ENCODE results near the gene DNAJC5. TPM values are rescaled to one million over a fixed set of nuclear protein-coding genes. Genes with fewer than 3 reads are reported as not detected.

Gene DNAJC5
- total and polyA plus RNA-seq, 2 donors: 18.7 to 31.8 TPM

GRCh38 chr20:63950701-63951397 lies 55.9 kb downstream of the DNAJC5 start:
- H3K4me3 ChIP-seq (ENCODE audit: low read depth, low read length): no peak overlapping the region
- 72% methylated on average over 20 of the region's 20 CpGs for WGBS
- H3K36me3 ChIP-seq (ENCODE audit: insufficient read depth): no peaks in the 10 kb centered on the region
- DNase-seq (ENCODE audit: extremely low spot score): no peak
- no peak overlapping the region for H3K27ac ChIP-seq (ENCODE audit: low read depth)
- H3K4me1 ChIP-seq (ENCODE audit: insufficient read depth): no peaks in the 10 kb centered on the region

GRCh38 chr20:63951398-63952209 lies 56.7 kb downstream of the DNAJC5 start:
- Histone ChIP-seq H3K4me3 (ENCODE audit: low read depth, low read length) (no peak overlapping the region), H3K4me1 (ENCODE audit: insufficient read depth) (no peaks in the 10 kb centered on the region), H3K27ac (ENCODE audit: low read depth) (no peak overlapping the region), H3K36me3 (ENCODE audit: insufficient read depth) (no peaks in the 10 kb centered on the region)
- WGBS: 68% methylated on average over 17 of the region's 17 CpGs
- DNase-seq (ENCODE audit: extremely low spot score): no peak

DNA sequence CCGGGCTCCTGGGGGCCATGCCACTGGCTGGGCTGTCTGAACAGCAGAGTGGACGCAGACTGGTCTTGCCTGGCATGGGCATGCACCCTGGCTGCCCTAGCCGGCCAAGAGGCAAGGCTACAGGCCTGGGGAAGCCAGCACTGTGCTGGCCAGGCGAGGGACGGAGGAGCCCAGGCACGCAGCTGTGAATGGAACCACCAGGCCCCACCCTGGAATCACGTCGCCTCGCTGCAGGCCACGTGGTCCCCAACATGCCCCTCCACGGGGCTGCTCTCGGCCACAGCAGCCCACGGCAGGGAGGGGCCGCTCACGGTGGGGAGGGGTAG lies 57.2 kb downstream of the DNAJC5 start:
- Histone ChIP-seq H3K4me3 (ENCODE audit: low read depth, low read length) (no peak overlapping the region), H3K27ac (ENCODE audit: low read depth) (no peak overlapping the region), H3K4me1 (ENCODE audit: insufficient read depth) (peaks cover 1% of the 10 kb centered on the region), H3K36me3 (ENCODE audit: insufficient read depth) (no peaks in the 10 kb centered on the region)
- no peak for DNase-seq (ENCODE audit: extremely low spot score)
- WGBS: 84% methylated on average over 15 of the region's 15 CpGs

- no peak for DNase-seq (ENCODE audit: extremely low spot score)
- H3K4me3 ChIP-seq (ENCODE audit: low read depth, low read length): no peak overlapping the region
- H3K27ac ChIP-seq (ENCODE audit: low read depth): no peak overlapping the region
- H3K4me1 ChIP-seq (ENCODE audit: insufficient read depth): peaks cover 1% of the 10 kb centered on the region
- H3K36me3 ChIP-seq (ENCODE audit: insufficient read depth): no peaks in the 10 kb centered on the region
- 87% methylated on average over 14 of the region's 14 CpGs for WGBS
Measured at GRCh38 chr20:63952769-63953168, 57.8 kb downstream of the DNAJC5 start.

GRCh38 chr20:63953764-63954429 lies 59.0 kb downstream of the DNAJC5 start:
- peaks cover 1% of the 10 kb centered on the region for H3K4me1 ChIP-seq (ENCODE audit: insufficient read depth)
- no peaks in the 10 kb centered on the region for H3K36me3 ChIP-seq (ENCODE audit: insufficient read depth)
- no peak overlapping the region for H3K27ac ChIP-seq (ENCODE audit: low read depth)
- no peak overlapping the region for H3K4me3 ChIP-seq (ENCODE audit: low read depth, low read length)
- DNase-seq (ENCODE audit: extremely low spot score): no peak
- WGBS: 68% methylated on average over 13 of the region's 13 CpGs

DNA sequence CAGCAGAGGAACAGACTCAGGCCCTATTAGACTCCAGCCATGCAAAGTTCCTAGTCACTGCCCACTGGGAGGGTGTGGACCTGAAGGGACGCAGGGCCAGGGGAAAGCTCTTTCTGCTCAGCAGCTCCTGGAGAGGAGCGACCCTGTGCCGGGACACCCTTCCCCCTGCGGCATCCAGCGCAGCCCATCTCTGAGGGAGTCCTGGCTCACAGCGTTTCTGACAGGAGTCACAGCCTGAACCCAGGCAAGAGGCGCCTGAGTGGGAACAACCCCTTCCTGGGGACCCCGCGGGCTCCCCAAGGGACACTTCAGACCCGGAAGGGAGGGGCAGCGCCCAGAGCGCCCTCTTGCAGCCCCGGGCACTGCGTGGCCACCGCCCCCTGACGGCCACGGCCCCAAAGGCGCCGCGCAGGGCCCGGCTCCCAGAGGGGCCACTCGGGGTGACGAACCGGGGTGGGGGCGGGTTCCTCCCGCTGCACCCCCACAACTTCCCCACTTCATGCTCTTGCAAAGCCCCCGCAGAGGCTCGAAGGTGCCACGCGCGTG lies 60.4 kb downstream of the DNAJC5 start:
- H3K4me1 ChIP-seq (ENCODE audit: insufficient read depth): peaks cover 1% of the 10 kb centered on the region
- no peaks in the 10 kb centered on the region for H3K36me3 ChIP-seq (ENCODE audit: insufficient read depth)
- under 1% methylated on average over 31 of the region's 31 CpGs for WGBS
- DNase-seq (ENCODE audit: extremely low spot score): no peak
- H3K27ac ChIP-seq (ENCODE audit: low read depth): peak overlapping the region; percentile 89
- H3K4me3 ChIP-seq (ENCODE audit: low read depth, low read length): peak overlapping the region; percentile 92

- no peaks in the 10 kb centered on the region for H3K36me3 ChIP-seq (ENCODE audit: insufficient read depth)
- peak within 1 kb of the TSS; percentile 89 for H3K27ac ChIP-seq (ENCODE audit: low read depth)
- under 1% methylated on average over 105 of the region's 105 CpGs for WGBS
- peaks cover 1% of the 10 kb centered on the region for H3K4me1 ChIP-seq (ENCODE audit: insufficient read depth)
- no peak for DNase-seq (ENCODE audit: extremely low spot score)
- peak within 1 kb of the TSS; percentile 92 for H3K4me3 ChIP-seq (ENCODE audit: low read depth, low read length)
Measured at GRCh38 chr20:63955827-63956663, 61.1 kb downstream of the DNAJC5 start, which contains the start of gene UCKL1. Gene UCKL1 (minus strand): TSS chr20:63956416. CDS start chr20:63956372, 44 bp downstream.

GRCh38 chr20:63956664-63957003 lies 61.7 kb downstream of the DNAJC5 start:
- peak overlapping the region; percentile 43 for H3K4me3 ChIP-seq (ENCODE audit: low read depth, low read length)
- H3K36me3 ChIP-seq (ENCODE audit: insufficient read depth): no peaks in the 10 kb centered on the region
- H3K4me1 ChIP-seq (ENCODE audit: insufficient read depth): peaks cover 1% of the 10 kb centered on the region
- no peak for DNase-seq (ENCODE audit: extremely low spot score)
- WGBS: under 1% methylated on average over 15 of the region's 15 CpGs
- no peak overlapping the region for H3K27ac ChIP-seq (ENCODE audit: low read depth)

DNA sequence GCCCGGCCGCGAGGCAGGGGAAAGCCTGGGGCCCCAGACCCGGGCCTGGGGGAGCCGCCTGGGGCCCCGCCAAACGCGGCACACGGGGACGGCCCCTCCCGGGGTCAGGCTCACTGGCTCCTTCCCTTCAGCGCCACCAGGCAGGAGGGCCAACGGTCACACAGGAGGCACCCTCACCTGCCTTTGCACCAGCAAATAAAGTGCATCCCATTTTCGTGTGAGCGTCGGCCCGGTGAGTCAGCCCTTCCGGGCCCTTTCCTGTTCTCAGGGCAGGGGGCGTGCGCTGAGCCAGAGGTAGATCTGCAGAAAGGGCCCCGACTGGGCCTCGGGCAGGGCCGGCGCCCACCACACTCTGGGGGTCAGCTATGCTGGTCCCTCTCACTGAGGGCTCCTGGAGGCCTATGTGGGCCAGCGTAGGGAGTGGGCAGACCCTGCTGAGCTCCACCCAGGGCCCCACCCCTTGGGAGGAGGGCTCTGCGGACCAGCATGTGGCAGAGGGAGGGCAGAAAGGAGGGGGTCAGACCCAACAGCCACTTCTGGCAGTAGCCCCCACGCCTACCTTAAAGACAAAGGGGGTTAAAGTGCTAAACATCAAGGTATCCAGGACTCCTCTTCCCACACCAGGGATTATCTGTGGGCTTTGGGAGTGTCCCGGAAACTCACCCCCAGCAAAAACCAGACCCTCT lies 62.2 kb downstream of the DNAJC5 start:
- DNase-seq (ENCODE audit: extremely low spot score): no peak
- Histone ChIP-seq H3K4me1 (ENCODE audit: insufficient read depth) (peaks cover 1% of the 10 kb centered on the region), H3K36me3 (ENCODE audit: insufficient read depth) (no peaks in the 10 kb centered on the region), H3K4me3 (ENCODE audit: low read depth, low read length) (peak overlapping the region; percentile 43), H3K27ac (ENCODE audit: low read depth) (no peak overlapping the region)
- WGBS: 3% methylated on average over 28 of the region's 28 CpGs

DNA sequence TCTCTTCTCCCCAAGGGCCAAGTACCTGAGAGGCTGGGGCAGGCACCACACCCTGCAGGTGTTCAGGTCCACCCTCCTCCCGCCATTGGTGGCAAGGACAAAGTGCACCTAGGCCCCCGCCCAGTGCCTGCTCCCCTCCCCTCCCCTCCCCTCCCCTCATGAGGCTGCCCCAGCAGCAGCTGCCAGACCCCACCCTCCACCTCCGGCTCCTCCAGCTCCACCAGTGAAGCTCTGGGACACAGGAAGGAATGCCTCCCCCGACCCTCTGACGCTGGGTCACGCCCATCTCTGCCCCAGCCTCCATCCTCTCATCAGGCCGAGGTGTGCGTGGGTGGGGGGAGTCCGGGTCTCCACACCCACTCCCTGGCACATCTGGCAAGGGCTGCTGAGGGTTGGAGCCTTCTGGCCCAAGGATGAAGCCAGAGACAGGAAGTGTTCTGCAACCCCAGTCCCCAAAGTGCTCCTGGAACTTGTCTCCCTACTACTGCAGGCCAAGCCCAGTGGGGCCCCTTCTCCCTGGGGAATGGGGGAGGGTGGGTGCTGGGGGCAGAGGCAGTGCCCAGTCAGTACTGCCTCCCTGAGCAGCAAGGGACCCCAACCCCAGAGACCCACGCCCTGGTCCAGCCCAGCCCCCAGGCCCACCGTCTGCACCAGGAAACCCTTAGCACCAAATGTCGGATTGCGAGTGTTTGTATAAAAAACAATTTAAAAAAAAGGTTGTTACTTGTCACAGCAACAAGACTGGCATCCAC lies 62.9 kb downstream of the DNAJC5 start:
- DNase-seq (ENCODE audit: extremely low spot score): no peak
- WGBS: 44% methylated on average over 13 of the region's 13 CpGs
- Histone ChIP-seq H3K27ac (ENCODE audit: low read depth) (no peak overlapping the region), H3K4me3 (ENCODE audit: low read depth, low read length) (no peak overlapping the region), H3K4me1 (ENCODE audit: insufficient read depth) (peaks cover 1% of the 10 kb centered on the region), H3K36me3 (ENCODE audit: insufficient read depth) (no peaks in the 10 kb centered on the region)

- no peak for DNase-seq (ENCODE audit: extremely low spot score)
Measured at GRCh38 chr20:63958471-63958870, 63.5 kb downstream of the DNAJC5 start.

More at GRCh38 chr20:63958471-63958870, 63.5 kb downstream of the DNAJC5 start:
- no peak overlapping the region for H3K4me3 ChIP-seq (ENCODE audit: low read depth, low read length)
- WGBS: 70% methylated on average over 4 of the region's 4 CpGs
- H3K27ac ChIP-seq (ENCODE audit: low read depth): no peak overlapping the region
- no peaks in the 10 kb centered on the region for H3K36me3 ChIP-seq (ENCODE audit: insufficient read depth)
- peaks cover 1% of the 10 kb centered on the region for H3K4me1 ChIP-seq (ENCODE audit: insufficient read depth)
